Right lobe of liver (tissue), 4 donors: Measurements from ENCODE around the gene HTN3.

Source experiments
- CTCF ChIP-seq, 4 donors: fragments of 200-600 bp in 3 of 4; fragments of 450-650 bp in 1 of 4; IDR thresholded peaks; one replicate each; pipeline versions ENCODE4 v1.5.1 to v1.8.0; 2016 to 2022; ENCODE audit warnings: antibody characterized with exemption in 4 of 4, mild to moderate bottlenecking in 2 of 4
- POLR2A ChIP-seq: fragments of 450-650 bp; IDR thresholded peaks from one replicate; pipeline ENCODE4 v1.6.1; 2017; ENCODE audit warnings: antibody characterized with exemption, mild to moderate bottlenecking
- donor health status: DM: no; HTN: no; CAD: no.
- donor health status: DM: no; HTN: no; CAD: no.
- donor health status: DM: no; HTN: yes; CAD: no.

GRCh38 chr4:69986663-69987062 is 41.6 kb upstream of the HTN3 start:
- TF ChIP-seq CTCF (IDR thresholded peaks at IDR 0.05) (no peak), POLR2A (no peak)
